Osteoblast (primary cell): ENCODE results near the gene PNKD. TPM values are rescaled to one million over a fixed set of nuclear protein-coding genes. Genes with fewer than 3 reads are reported as not detected.
A peak's percentile ranks its signal among the peaks of the same experiment; 100 is the strongest.

ENCODE experiments used
- DNase-seq: peaks from one replicate; pipeline ENCODE4 v3.0.0; 2011; ENCODE audit warnings: low spot score, mixed read lengths; ENCODE audit not compliant: insufficient read length; ENCODE audit errors: missing footprints
- H2AFZ ChIP-seq: 2 replicates; pipeline ENCODE4 v1.6.0; 2011; ENCODE audit warnings: mild to moderate bottlenecking, low read length
- H3K27ac ChIP-seq: 2 replicates; pipeline ENCODE4 v1.5.1; 2011; ENCODE audit warnings: mild to moderate bottlenecking, low read depth, low read length, moderate library complexity
- H3K27me3 ChIP-seq: 2 replicates; pipeline ENCODE4 v1.6.0; 2012; ENCODE audit warnings: mild to moderate bottlenecking, control low read depth, inconsistent platforms, low read length, moderate library complexity; ENCODE audit not compliant: insufficient read depth
- H3K36me3 ChIP-seq: 2 replicates; pipeline ENCODE4 v1.5.1; 2011; ENCODE audit warnings: mild to moderate bottlenecking, low read length, control low read depth, moderate library complexity; ENCODE audit not compliant: insufficient read depth
- H3K4me1 ChIP-seq: 2 replicates; pipeline ENCODE4 v1.5.1; 2011; ENCODE audit warnings: mild to moderate bottlenecking, low read length, control low read depth, moderate library complexity; ENCODE audit not compliant: insufficient read depth
- H3K4me2 ChIP-seq: 2 replicates; pipeline ENCODE4 v1.6.0; 2011; ENCODE audit warnings: mild to moderate bottlenecking, low read length; ENCODE audit not compliant: insufficient read depth
- H3K4me3 ChIP-seq: fragments of 200-600 bp; sonication (generic); 3 replicates; pipeline ENCODE4 v1.5.1; 2012; ENCODE audit warnings: mild to moderate bottlenecking, low read length, inconsistent platforms; ENCODE audit not compliant: insufficient read depth
- H3K79me2 ChIP-seq: 2 replicates; pipeline ENCODE4 v1.6.0; 2012; ENCODE audit warnings: mild to moderate bottlenecking, low read length, control low read depth, inconsistent platforms; ENCODE audit not compliant: insufficient read depth
- H3K9me3 ChIP-seq: 2 replicates; pipeline ENCODE4 v1.5.1; 2011; ENCODE audit warnings: low read depth, low read length, control low read depth
- H4K20me1 ChIP-seq: 2 replicates; pipeline ENCODE4 v1.6.0; 2012; ENCODE audit warnings: mild to moderate bottlenecking, low read length, control low read depth; ENCODE audit not compliant: insufficient read depth
- CTCF ChIP-seq: IDR thresholded peaks from 2 replicates; pipeline ENCODE4 v1.5.1; 2011; ENCODE audit warnings: mild to moderate bottlenecking, low read depth, low read length, moderate library complexity; ENCODE audit errors: extremely low read depth
- total RNA-seq: library from RNA; depleted of rRNA; stranded (reverse); fragments of >200 nt; gene quantifications from 2 replicates; pipeline ENCODE4 v1.2.3, GENCODE V29; 2012

Gene PNKD
- total RNA-seq, 1 donor, result 23.2 TPM

- Histone ChIP-seq H2AFZ (peak overlapping the region; percentile 22), H3K4me1 (peaks cover 14% of the 10 kb centered on the region), H4K20me1 (peaks cover 5% of the 10 kb centered on the region), H3K27me3 (no peaks in the 10 kb centered on the region), H3K36me3 (peaks cover 31% of the 10 kb centered on the region), H3K79me2 (no peaks in the 10 kb centered on the region), H3K4me2 (peak overlapping the region; percentile 10), H3K9me3 (no peaks in the 10 kb centered on the region), H3K4me3 (no peak overlapping the region), H3K27ac (peak overlapping the region; percentile 64)
- peak; percentile 95 for DNase-seq
- no peak for TF ChIP-seq CTCF
Measured at GRCh38 chr2:218259099-218259961, 11.0 kb upstream of the PNKD start.

GRCh38 chr2:218260166-218260565 is 10.2 kb upstream of the PNKD start:
- Histone ChIP-seq H3K36me3 (peaks cover 31% of the 10 kb centered on the region), H3K27ac (no peak overlapping the region), H3K4me3 (no peak overlapping the region), H4K20me1 (peaks cover 5% of the 10 kb centered on the region), H3K27me3 (no peaks in the 10 kb centered on the region), H3K79me2 (no peaks in the 10 kb centered on the region), H3K4me1 (peaks cover 14% of the 10 kb centered on the region), H3K9me3 (no peaks in the 10 kb centered on the region), H3K4me2 (no peak overlapping the region), H2AFZ (no peak overlapping the region)
- peak; percentile 82 for DNase-seq
- no peak for TF ChIP-seq CTCF

- Histone ChIP-seq H3K4me1 (peaks cover 14% of the 10 kb centered on the region), H3K79me2 (no peaks in the 10 kb centered on the region), H3K27me3 (no peaks in the 10 kb centered on the region), H3K4me3 (no peak within 1 kb of the TSS), H3K36me3 (peaks cover 31% of the 10 kb centered on the region), H4K20me1 (peaks cover 7% of the 10 kb centered on the region), H3K4me2 (no peak within 1 kb of the TSS), H2AFZ (no peak within 1 kb of the TSS), H3K9me3 (no peaks in the 10 kb centered on the region), H3K27ac (peak within 1 kb of the TSS; percentile 64)
- DNase-seq, result peak; percentile 90
- TF ChIP-seq CTCF, result no peak
Measured at GRCh38 chr2:218260742-218261422, 9.4 kb upstream of the PNKD start, which contains the start of gene GPBAR1. Gene GPBAR1, plus strand, starts transcription at chr2:218261015. Its CDS starts 1,710 bp downstream, at chr2:218262725.
